HG03520 (cell line): ENCODE measurements around the gene FADS2.

Source experiments
- ATAC-seq: cut with Tn5 transposase; IDR thresholded peaks from one replicate; pipeline ENCODE4 v1.9.1; 2021; ENCODE audit warnings: mild to moderate bottlenecking, moderate library complexity; ENCODE audit not compliant: unreplicated experiment

The FADS2 gene

DNA sequence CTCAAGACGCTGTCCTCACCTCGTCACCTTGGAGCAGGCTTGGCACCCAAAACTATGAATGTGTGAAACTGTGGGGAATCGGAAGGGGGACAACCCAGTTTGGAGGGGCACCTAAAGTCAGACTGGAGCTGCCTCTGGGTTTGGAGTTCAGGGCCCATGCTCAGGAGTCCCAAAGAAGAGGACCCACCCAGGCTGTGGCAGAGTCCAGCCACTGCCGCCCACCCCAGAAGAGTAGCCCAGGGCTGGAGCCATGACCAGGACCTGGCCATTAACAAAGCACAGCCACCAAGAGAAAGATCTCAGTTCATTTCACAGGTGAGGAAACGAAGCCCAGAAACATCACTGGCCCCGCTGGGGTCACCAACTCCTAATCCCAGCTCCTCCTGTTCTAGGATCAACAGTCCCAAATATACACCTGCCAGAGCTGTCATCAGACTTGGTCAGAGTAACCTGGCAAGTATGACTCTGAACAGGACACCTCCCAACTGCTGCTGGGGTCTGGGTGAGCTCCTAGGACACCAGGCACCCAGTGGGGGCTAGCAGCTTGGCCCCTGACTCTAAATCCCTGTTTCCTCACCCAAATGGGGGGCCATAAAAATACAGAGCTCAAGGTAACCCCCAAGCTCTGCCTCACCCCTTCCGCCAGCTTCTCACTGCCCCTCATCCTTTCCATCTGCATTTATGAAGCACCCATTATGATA lies 86.5 kb downstream of the FADS2 start:
- ATAC-seq = no peak

DNA sequence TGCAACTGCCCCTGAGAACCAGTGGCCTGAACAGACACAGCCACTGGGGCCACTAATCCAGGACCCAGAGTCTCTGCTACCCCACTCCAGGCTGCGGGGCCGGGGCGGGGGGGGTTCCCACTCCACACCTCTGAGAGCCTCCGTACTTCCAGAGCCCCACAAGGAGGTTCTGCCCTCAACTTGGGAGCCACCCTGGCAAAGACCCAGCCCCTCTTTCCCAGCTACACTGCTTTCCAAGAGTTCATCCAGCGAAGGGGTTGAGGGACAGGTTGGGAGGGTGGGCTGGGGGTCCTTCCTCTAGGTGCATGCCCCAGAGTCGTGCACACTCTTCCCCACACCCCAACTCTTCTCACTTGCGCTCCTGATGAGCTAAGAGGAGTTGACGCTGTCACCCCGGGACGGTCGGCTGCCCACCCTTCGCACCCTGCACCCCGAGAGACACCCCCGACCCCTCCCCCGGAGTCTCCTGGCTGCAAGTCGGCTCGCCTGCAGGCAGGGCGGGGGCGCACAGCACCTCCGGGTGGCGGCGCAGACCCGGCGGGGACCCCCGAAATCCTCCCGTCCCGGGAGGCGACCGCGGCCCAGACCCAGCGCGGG lies 88.7 kb downstream of the FADS2 start:
- no peak for ATAC-seq
